SU-DHL-6 (cell line): ENCODE data around the gene MYOF.

Experiments
- CTCF ChIP-seq: fragments of 200-600 bp; sonication (generic); IDR thresholded peaks from one replicate; pipeline ENCODE4 v1.5.1; 2017; ENCODE audit warnings: antibody characterized with exemption, mild to moderate bottlenecking, low read length, moderate library complexity; ENCODE audit not compliant: insufficient read depth, poor library complexity, severe bottlenecking
- EZH2phosphoT487 ChIP-seq: fragments of 200-600 bp; sonication (generic), shearing (Covaris generic); conservative IDR thresholded peaks from 2 replicates; pipeline ENCODE4 v1.6.1; 2018; ENCODE audit warnings: mild to moderate bottlenecking, antibody characterized with exemption, low read length, moderate library complexity, mixed read lengths

- no peak for TF ChIP-seq CTCF
- no peak for TF ChIP-seq EZH2phosphoT487
These were observed 47.1 kb downstream of the MYOF start for GRCh38 chr10:93434991-93435491.
